T-cell (primary cell): Measurements from ENCODE around the gene ADGRD1. TPM values are rescaled to one million over a fixed set of nuclear protein-coding genes. Genes with fewer than 3 reads are reported as not detected.

ENCODE experiments used
- ATAC-seq, 4 experiments: fragments of 200-7000 bp in 3 of 4; fragments of 150-1000 bp in 1 of 4; cut with Tn5 transposase; replicated peaks in 1 of 4; 1 replicate in 3 of 4; 2 replicates in 1 of 4; pipeline ENCODE4 v1.10.0; 2021; ENCODE audit warnings: moderate library complexity in 3 of 4, mild to moderate bottlenecking in 2 of 4, moderate number of reproducible peaks in 1 of 4
- CTCF ChIA-PET, 2 donors: fragments of 300-600 bp; sonication (Branson Sonifier 250); formaldehyde crosslinking; loops; one replicate each; lab custom pipeline; 2022; ENCODE audit warnings: antibody characterized with exemption in 2 of 2; lab: Charles Lee
- POLR2A ChIA-PET, 2 donors: fragments of 300-600 bp; sonication (Branson Sonifier 250); formaldehyde crosslinking; loops; one replicate each; lab custom pipeline; 2022; ENCODE audit warnings: antibody characterized with exemption in 2 of 2; lab: Charles Lee
- DNase-seq, 35 experiments: peaks; one replicate each; pipeline versions ENCODE4 v3.0.0 to v3.0.0-alpha.2; 2013 to 2023
- H3K27ac ChIP-seq: one replicate; pipeline ENCODE4 v1.5.1; 2013; ENCODE audit warnings: low read length
- H3K27me3 ChIP-seq, 2 experiments: replicated peaks in 1 of 2; 1 replicate in 1 of 2; 2 replicates in 1 of 2; pipeline versions ENCODE4 v1.6.1 to v1.7.0; 2013; ENCODE audit warnings: low read length in 1 of 2, mixed read lengths in 1 of 2; ENCODE audit not compliant: control insufficient read depth in 2 of 2, insufficient read depth in 2 of 2; ENCODE audit errors: extremely low read depth in 1 of 2
- H3K36me3 ChIP-seq, 2 donors: 1 replicate in 1 of 2; 2 replicates in 1 of 2; pipeline versions ENCODE4 v1.6.1 to v1.7.0; 2013; ENCODE audit warnings: low read length in 1 of 2; ENCODE audit not compliant: control insufficient read depth in 2 of 2, insufficient read depth in 1 of 2; ENCODE audit errors: extremely low read depth in 1 of 2
- H3K4me1 ChIP-seq, 2 experiments: 1 replicate in 1 of 2; 2 replicates in 1 of 2; pipeline versions ENCODE4 v1.6.1 to v1.7.0; 2013; ENCODE audit warnings: low read length in 2 of 2, mixed read lengths in 1 of 2; ENCODE audit not compliant: insufficient read depth in 2 of 2, control insufficient read depth in 1 of 2; ENCODE audit errors: extremely low read depth in 1 of 2
- H3K4me3 ChIP-seq, 2 donors: 1 replicate in 1 of 2; 2 replicates in 1 of 2; pipeline versions ENCODE4 v1.5.1 to v1.7.0; 2013; ENCODE audit warnings: mild to moderate bottlenecking in 2 of 2, low read length in 1 of 2, moderate library complexity in 1 of 2; ENCODE audit not compliant: control insufficient read depth in 1 of 2; ENCODE audit errors: extremely low read depth in 1 of 2
- H3K9me3 ChIP-seq: 2 replicates; pipeline ENCODE4 v1.7.0; 2013
- H3K27ac Mint-ChIP-seq, 2 donors: one replicate each; pipeline ENCODE4 v1.8.0; 2020 to 2021; ENCODE audit warnings: mild to moderate bottlenecking in 2 of 2, mixed read lengths in 2 of 2
- H3K27me3 Mint-ChIP-seq, 2 donors: one replicate each; pipeline ENCODE4 v1.8.0; 2021 to 2022; ENCODE audit warnings: mixed read lengths in 2 of 2
- H3K36me3 Mint-ChIP-seq: one replicate; pipeline ENCODE4 v1.8.0; 2021; ENCODE audit warnings: mixed read lengths
- H3K4me1 Mint-ChIP-seq, 3 donors: one replicate each; pipeline ENCODE4 v1.8.0; 2020 to 2022; ENCODE audit warnings: mixed read lengths in 3 of 3, mild to moderate bottlenecking in 1 of 3
- H3K4me3 Mint-ChIP-seq, 3 donors: one replicate each; pipeline ENCODE4 v1.8.0; 2020 to 2022; ENCODE audit warnings: mild to moderate bottlenecking in 3 of 3, mixed read lengths in 3 of 3, moderate library complexity in 3 of 3
- H3K9me3 Mint-ChIP-seq, 3 donors: one replicate each; pipeline ENCODE4 v1.8.0; 2020 to 2022; ENCODE audit warnings: mixed read lengths in 3 of 3
- WGBS: methylation state at CpG from one replicate; pipeline ENCODE4 v1.1.5; 2013; ENCODE audit warnings: missing lambda C conversion rate; ENCODE audit not compliant: insufficient coverage; 5-methylcytosine and 5-hydroxymethylcytosine counted together
- total RNA-seq, 35 experiments: library from RNA in 6 of 35; stranded (reverse) in 6 of 35; fragments of 120-200 nt in 1 of 35; gene quantifications; one replicate each; pipeline versions ENCODE4 v1.2.1 to v1.2.4 and lab custom pipeline; 2013 to 2026

ADGRD1 gene
- total RNA-seq, 5 donors from 2014 or later (not counting 1 experiment from before 2014, with no cell fraction given) = 0.29 to 1.1 (median 0.43) TPM; not detected in 1

GRCh38 chr12:130959632-130960031 lies 5.9 kb downstream of the ADGRD1 start:
- POLR2A ChIA-PET = no interaction called here
- Mint-ChIP-seq H3K4me3 (no peak overlapping the region), H3K9me3 (no peaks in the 10 kb centered on the region), H3K27ac (no peak overlapping the region), H3K27me3 (peaks cover 9% of the 10 kb centered on the region in 2 donors), H3K4me1 (no peaks in the 10 kb centered on the region), H3K36me3 (no peaks in the 10 kb centered on the region)
- ATAC-seq (no peak), DNase-seq (no peak)
- no peaks in the 10 kb centered on the region for H3K36me3 ChIP-seq
- CTCF ChIA-PET = no interaction called here
- 94% methylated on average over 3 of the region's 8 CpGs for WGBS
- no peaks in the 10 kb centered on the region for H3K9me3 ChIP-seq
- no peak overlapping the region for H3K4me3 ChIP-seq
- no peaks in the 10 kb centered on the region for H3K4me1 ChIP-seq
- H3K27ac ChIP-seq = no peak overlapping the region
- H3K27me3 ChIP-seq = peaks cover 0 to 24% of the 10 kb centered on the region in 2 experiments

GRCh38 chr12:130960058-130960457 lies 6.4 kb downstream of the ADGRD1 start:
- Histone ChIP-seq H3K27me3 (peaks cover 0 to 23% of the 10 kb centered on the region in 2 experiments), H3K9me3 (no peaks in the 10 kb centered on the region), H3K27ac (no peak overlapping the region), H3K36me3 (no peaks in the 10 kb centered on the region), H3K4me3 (no peak overlapping the region), H3K4me1 (no peaks in the 10 kb centered on the region)
- H3K27me3 Mint-ChIP-seq = peaks cover 7 to 9% of the 10 kb centered on the region in 2 donors
- H3K27ac Mint-ChIP-seq = no peak overlapping the region
- CTCF ChIA-PET = no interaction called here
- H3K4me1 Mint-ChIP-seq = no peaks in the 10 kb centered on the region
- WGBS = 100% methylated on average over 1 of the region's 3 CpGs
- no peak for ATAC-seq
- POLR2A ChIA-PET = no interaction called here
- H3K36me3 Mint-ChIP-seq = no peaks in the 10 kb centered on the region
- no peaks in the 10 kb centered on the region for H3K9me3 Mint-ChIP-seq
- no peak overlapping the region for H3K4me3 Mint-ChIP-seq
- DNase-seq = no peak

GRCh38 chr12:130960787-130961186 lies 7.1 kb downstream of the ADGRD1 start:
- no peak overlapping the region for H3K4me3 Mint-ChIP-seq
- WGBS = 82% methylated on average over 8 of the region's 8 CpGs
- ATAC-seq (no peak), DNase-seq (no peak)
- H3K27me3 Mint-ChIP-seq = peaks cover 7 to 9% of the 10 kb centered on the region in 2 donors
- no peaks in the 10 kb centered on the region for H3K9me3 Mint-ChIP-seq
- no peak overlapping the region for H3K27ac Mint-ChIP-seq
- H3K4me3 ChIP-seq = no peak overlapping the region
- ChIA-PET CTCF (no interaction called here), POLR2A (no interaction called here)
- no peaks in the 10 kb centered on the region for H3K4me1 Mint-ChIP-seq
- H3K27me3 ChIP-seq = peaks cover 0 to 18% of the 10 kb centered on the region in 2 experiments
- H3K9me3 ChIP-seq = no peaks in the 10 kb centered on the region
- H3K36me3 ChIP-seq = no peaks in the 10 kb centered on the region
- H3K27ac ChIP-seq = no peak overlapping the region
- no peaks in the 10 kb centered on the region for H3K4me1 ChIP-seq
- H3K36me3 Mint-ChIP-seq = no peaks in the 10 kb centered on the region

- H3K9me3 ChIP-seq = no peaks in the 10 kb centered on the region
- DNase-seq = no peak
- no peak overlapping the region for H3K4me3 ChIP-seq
- no peaks in the 10 kb centered on the region for H3K36me3 ChIP-seq
- CTCF ChIA-PET = no interaction called here
- peaks cover 9 to 11% of the 10 kb centered on the region in 2 donors for H3K27me3 Mint-ChIP-seq
- no peaks in the 10 kb centered on the region for H3K4me1 ChIP-seq
- no peaks in the 10 kb centered on the region for H3K36me3 Mint-ChIP-seq
- H3K4me3 Mint-ChIP-seq = no peak overlapping the region
- no peak overlapping the region for H3K27ac Mint-ChIP-seq
- H3K27me3 ChIP-seq = peaks cover 0 to 18% of the 10 kb centered on the region in 2 experiments
- no peak overlapping the region for H3K27ac ChIP-seq
- no peaks in the 10 kb centered on the region for H3K9me3 Mint-ChIP-seq
- no peak for ATAC-seq
- WGBS = 94% methylated on average over 4 of the region's 9 CpGs
- POLR2A ChIA-PET = no interaction called here
- H3K4me1 Mint-ChIP-seq = no peaks in the 10 kb centered on the region
Measured at GRCh38 chr12:130961921-130962451, 8.3 kb downstream of the ADGRD1 start.

- Mint-ChIP-seq H3K27me3 (peaks cover 11 to 13% of the 10 kb centered on the region in 2 donors), H3K4me1 (no peaks in the 10 kb centered on the region), H3K9me3 (no peaks in the 10 kb centered on the region), H3K27ac (no peak overlapping the region), H3K4me3 (no peak overlapping the region), H3K36me3 (no peaks in the 10 kb centered on the region)
- DNase-seq (no peak), ATAC-seq (no peak)
- Histone ChIP-seq H3K4me3 (no peak overlapping the region), H3K36me3 (no peaks in the 10 kb centered on the region), H3K27me3 (peaks cover 0 to 14% of the 10 kb centered on the region in 2 experiments), H3K27ac (no peak overlapping the region), H3K4me1 (no peaks in the 10 kb centered on the region), H3K9me3 (no peaks in the 10 kb centered on the region)
- no CpG with 5 or more reads among the region's 6 CpGs for WGBS
- ChIA-PET POLR2A (no interaction called here), CTCF (no interaction called here)
Measured at GRCh38 chr12:130965214-130965613, 11.5 kb downstream of the ADGRD1 start.

GRCh38 chr12:130965668-130966067 lies 12.0 kb downstream of the ADGRD1 start:
- no peaks in the 10 kb centered on the region for H3K4me1 Mint-ChIP-seq
- Histone ChIP-seq H3K36me3 (no peaks in the 10 kb centered on the region), H3K4me1 (no peaks in the 10 kb centered on the region), H3K9me3 (no peaks in the 10 kb centered on the region), H3K27me3 (peaks cover 0 to 15% of the 10 kb centered on the region in 2 experiments), H3K27ac (no peak overlapping the region), H3K4me3 (no peak overlapping the region)
- no peaks in the 10 kb centered on the region for H3K36me3 Mint-ChIP-seq
- POLR2A ChIA-PET = no interaction called here
- no peaks in the 10 kb centered on the region for H3K9me3 Mint-ChIP-seq
- DNase-seq = no peak
- CTCF ChIA-PET = no interaction called here
- no peak overlapping the region for H3K27ac Mint-ChIP-seq
- WGBS = no CpG with 5 or more reads among the region's 2 CpGs
- ATAC-seq = no peak
- peaks cover 10 to 11% of the 10 kb centered on the region in 2 donors for H3K27me3 Mint-ChIP-seq
- no peak overlapping the region for H3K4me3 Mint-ChIP-seq
